ENCODE data around the gene SERPIND1. TPM values are rescaled to one million over a fixed set of nuclear protein-coding genes. Genes with fewer than 3 reads are reported as not detected.

The SERPIND1 gene
- total and polyA plus RNA-seq, 2 donors (not counting 1 experiment from before 2014, with no cell fraction given), result not detected

DNA sequence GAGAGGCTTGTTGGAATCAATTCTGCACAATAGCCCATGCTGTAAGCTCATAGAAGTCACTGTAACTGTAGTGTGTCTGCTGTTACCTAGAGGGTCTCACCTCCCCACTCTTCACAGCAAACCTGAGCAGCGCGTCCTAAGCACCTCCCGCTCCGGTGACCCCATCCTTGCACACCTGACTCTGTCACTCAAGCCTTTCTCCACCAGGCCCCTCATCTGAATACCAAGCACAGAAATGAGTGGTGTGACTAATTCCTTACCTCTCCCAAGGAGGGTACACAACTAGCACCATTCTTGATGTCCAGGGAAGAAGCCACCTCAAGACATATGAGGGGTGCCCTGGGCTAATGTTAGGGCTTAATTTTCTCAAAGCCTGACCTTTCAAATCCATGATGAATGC, 13.3 kb downstream of the SERPIND1 start:
- ATAC-seq (ENCODE audit: low read depth), result no peak
- Histone ChIP-seq H3K79me2 (ENCODE audit: control insufficient read depth, insufficient read depth, low read length) (peaks cover 2% of the 10 kb centered on the region), H3K36me3 (replicated peaks in 1 of 2; ENCODE audit: control extremely low read depth in 1 of 2, control insufficient read depth in 1 of 2, extremely low read depth in 1 of 2, insufficient read depth in 2 of 2, low read length in 1 of 2) (peaks cover 0 to 37% of the 10 kb centered on the region in 2 experiments), H4K20me1 (ENCODE audit: control insufficient read depth, insufficient read depth, low read length, poor library complexity, severe bottlenecking) (no peaks in the 10 kb centered on the region), H3K27ac (ENCODE audit: low read length in 2 of 2) (no peak overlapping the region), H3K4me3 (ENCODE audit: control extremely low read depth in 1 of 5, extremely low read depth in 1 of 5, insufficient read depth in 1 of 5, low read depth in 2 of 5, low read length in 4 of 5) (no peak overlapping the region), H2AFZ (ENCODE audit: insufficient read depth, low read depth, low read length, poor library complexity, severe bottlenecking) (no peak overlapping the region), H3K4me2 (replicated peaks; ENCODE audit: low read depth, low read length, poor library complexity, severe bottlenecking) (no peak overlapping the region), H3K9ac (ENCODE audit: low read length) (no peak overlapping the region), H3K9me3 (ENCODE audit: control extremely low read depth in 1 of 3, control insufficient read depth in 2 of 3, insufficient read depth in 1 of 3, low read length in 2 of 3) (no peaks in the 10 kb centered on the region), H3K27me3 (replicated peaks in 1 of 4; ENCODE audit: control extremely low read depth in 1 of 4, control insufficient read depth in 3 of 4, insufficient read depth in 4 of 4, low read length in 3 of 4) (no peaks in the 10 kb centered on the region), H3K4me1 (ENCODE audit: control insufficient read depth in 2 of 2, insufficient read depth in 2 of 2, low read length in 2 of 2) (peaks cover 7 to 9% of the 10 kb centered on the region in 2 donors)
- no peak for TF ChIP-seq EZH2 (IDR thresholded peaks at IDR 0.05; ENCODE audit: borderline replicate concordance, insufficient read depth, low read depth, low read length, poor library complexity, severe bottlenecking)
- TF ChIP-seq, protein P1, sequence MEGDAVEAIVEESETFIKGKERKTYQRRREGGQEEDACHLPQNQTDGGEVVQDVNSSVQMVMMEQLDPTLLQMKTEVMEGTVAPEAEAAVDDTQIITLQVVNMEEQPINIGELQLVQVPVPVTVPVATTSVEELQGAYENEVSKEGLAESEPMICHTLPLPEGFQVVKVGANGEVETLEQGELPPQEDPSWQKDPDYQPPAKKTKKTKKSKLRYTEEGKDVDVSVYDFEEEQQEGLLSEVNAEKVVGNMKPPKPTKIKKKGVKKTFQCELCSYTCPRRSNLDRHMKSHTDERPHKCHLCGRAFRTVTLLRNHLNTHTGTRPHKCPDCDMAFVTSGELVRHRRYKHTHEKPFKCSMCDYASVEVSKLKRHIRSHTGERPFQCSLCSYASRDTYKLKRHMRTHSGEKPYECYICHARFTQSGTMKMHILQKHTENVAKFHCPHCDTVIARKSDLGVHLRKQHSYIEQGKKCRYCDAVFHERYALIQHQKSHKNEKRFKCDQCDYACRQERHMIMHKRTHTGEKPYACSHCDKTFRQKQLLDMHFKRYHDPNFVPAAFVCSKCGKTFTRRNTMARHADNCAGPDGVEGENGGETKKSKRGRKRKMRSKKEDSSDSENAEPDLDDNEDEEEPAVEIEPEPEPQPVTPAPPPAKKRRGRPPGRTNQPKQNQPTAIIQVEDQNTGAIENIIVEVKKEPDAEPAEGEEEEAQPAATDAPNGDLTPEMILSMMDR (IDR thresholded peaks at IDR 0.05), result no peak
- CTCF ChIA-PET, result no interaction called here
- Mint-ChIP-seq H3K4me3 (no peak overlapping the region), H3K27me3 (no peaks in the 10 kb centered on the region), H3K27ac (no peak overlapping the region), H3K4me1 (peaks cover 11% of the 10 kb centered on the region), H3K9me3 (ENCODE audit: insufficient read depth) (no peaks in the 10 kb centered on the region)
- intact Hi-C loops (cut with micrococcal nuclease), result no loop called here
- WGBS (ENCODE audit: insufficient coverage), result 100% methylated on average over 4 of the region's 4 CpGs
- POLR2A ChIA-PET, result no interaction called here
- DNase-seq, result no peak

DNA sequence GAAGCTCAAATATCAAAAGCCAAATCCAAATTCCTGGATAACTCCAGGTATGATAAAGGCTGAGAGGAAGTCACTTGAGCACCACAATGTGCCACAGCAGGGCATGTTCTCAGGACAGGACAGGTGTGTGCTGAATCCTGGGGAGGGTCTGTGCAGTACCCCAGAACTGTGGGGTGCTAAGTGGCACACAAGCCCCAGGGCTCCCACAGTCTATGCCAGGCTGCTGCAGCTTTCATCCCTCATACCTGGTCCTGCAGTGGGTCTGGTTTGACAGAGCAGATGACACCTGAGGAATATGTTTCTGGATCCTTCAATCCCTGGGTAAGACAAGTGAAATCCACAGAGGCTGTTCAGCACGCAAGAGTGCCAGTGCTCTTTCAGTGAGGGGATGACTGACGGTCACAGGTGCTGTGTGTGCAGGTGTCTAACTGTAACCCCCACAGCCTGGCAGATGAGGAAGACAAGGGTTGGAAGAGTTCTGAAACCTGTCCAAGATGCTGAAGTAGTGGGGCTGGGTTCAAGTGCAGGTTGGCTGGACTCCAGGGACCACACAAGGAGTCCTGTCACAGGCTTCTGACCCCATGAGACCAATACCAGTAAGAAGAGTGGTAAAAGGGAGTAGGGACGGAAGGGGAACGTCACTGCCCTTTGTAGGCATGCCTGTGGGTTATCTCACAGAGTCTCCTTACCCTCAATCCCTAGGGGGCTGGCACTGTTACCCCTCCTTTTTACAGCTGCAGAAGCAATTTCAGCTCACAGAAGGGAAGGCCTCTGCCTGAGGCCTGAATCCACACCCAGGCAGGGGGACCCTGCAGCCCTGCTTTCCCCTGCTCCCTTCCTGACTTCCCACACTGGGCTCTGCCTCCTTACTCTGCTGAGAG, 14.1 kb downstream of the SERPIND1 start:
- Mint-ChIP-seq H3K27me3 (no peaks in the 10 kb centered on the region), H3K27ac (no peak overlapping the region), H3K9me3 (ENCODE audit: insufficient read depth) (no peaks in the 10 kb centered on the region), H3K4me1 (peaks cover 11% of the 10 kb centered on the region), H3K4me3 (no peak overlapping the region)
- ChIA-PET CTCF (interaction anchor here (0.5 to 0.6 kb wide), 2 partner anchors 31 to 1181 kb away, joined by 3 to 5 read pairs; no protein-coding TSS in a partner anchor), POLR2A (no interaction called here)
- Histone ChIP-seq H3K27ac (ENCODE audit: low read length in 2 of 2) (no peak overlapping the region), H4K20me1 (ENCODE audit: control insufficient read depth, insufficient read depth, low read length, poor library complexity, severe bottlenecking) (no peaks in the 10 kb centered on the region), H2AFZ (ENCODE audit: insufficient read depth, low read depth, low read length, poor library complexity, severe bottlenecking) (no peak overlapping the region), H3K4me3 (ENCODE audit: control extremely low read depth in 1 of 5, extremely low read depth in 1 of 5, insufficient read depth in 1 of 5, low read depth in 2 of 5, low read length in 4 of 5) (no peak overlapping the region), H3K9me3 (ENCODE audit: control extremely low read depth in 1 of 3, control insufficient read depth in 2 of 3, insufficient read depth in 1 of 3, low read length in 2 of 3) (no peaks in the 10 kb centered on the region), H3K4me2 (replicated peaks; ENCODE audit: low read depth, low read length, poor library complexity, severe bottlenecking) (no peak overlapping the region), H3K36me3 (replicated peaks in 1 of 2; ENCODE audit: control extremely low read depth in 1 of 2, control insufficient read depth in 1 of 2, extremely low read depth in 1 of 2, insufficient read depth in 2 of 2, low read length in 1 of 2) (peaks cover 0 to 39% of the 10 kb centered on the region in 2 experiments), H3K27me3 (replicated peaks in 1 of 4; ENCODE audit: control extremely low read depth in 1 of 4, control insufficient read depth in 3 of 4, insufficient read depth in 4 of 4, low read length in 3 of 4) (no peaks in the 10 kb centered on the region), H3K4me1 (ENCODE audit: control insufficient read depth in 2 of 2, insufficient read depth in 2 of 2, low read length in 2 of 2) (peaks cover 7 to 9% of the 10 kb centered on the region in 2 donors), H3K9ac (ENCODE audit: low read length) (no peak overlapping the region), H3K79me2 (ENCODE audit: control insufficient read depth, insufficient read depth, low read length) (no peaks in the 10 kb centered on the region)
- intact Hi-C loops (cut with micrococcal nuclease), result no loop called here
- ATAC-seq (ENCODE audit: low read depth) (no peak), DNase-seq (no peak)
- TF ChIP-seq, protein P1 (IDR thresholded peaks at IDR 0.05), result no peak
- no peak for TF ChIP-seq EZH2 (IDR thresholded peaks at IDR 0.05; ENCODE audit: borderline replicate concordance, insufficient read depth, low read depth, low read length, poor library complexity, severe bottlenecking)
- WGBS (ENCODE audit: insufficient coverage), result 80% methylated on average over 3 of the region's 4 CpGs
